Hepatocyte (in vitro differentiated cells): ENCODE results near the gene RBM19. TPM values are rescaled to one million over a fixed set of nuclear protein-coding genes. Genes with fewer than 3 reads are reported as not detected.

Experiments
- DNase-seq: peaks from one replicate; pipeline ENCODE4 v3.0.0-alpha.2; 2016; ENCODE audit warnings: low spot score
- H2AFZ ChIP-seq: fragments of 200-600 bp; sonication (generic); 2 replicates; pipeline ENCODE4 v1.6.0; 2016; ENCODE audit warnings: antibody characterized with exemption, mild to moderate bottlenecking
- H3K27ac ChIP-seq: fragments of 200-600 bp; sonication (generic); 2 replicates; pipeline ENCODE4 v1.5.1; 2016; ENCODE audit warnings: mild to moderate bottlenecking
- H3K27me3 ChIP-seq: fragments of 200-600 bp; sonication (generic); 2 replicates; pipeline ENCODE4 v1.6.1; 2016
- H3K36me3 ChIP-seq: fragments of 200-600 bp; sonication (generic); replicated peaks from 2 replicates; pipeline ENCODE4 v1.5.1; 2016; ENCODE audit warnings: low read depth; ENCODE audit not compliant: insufficient read depth
- H3K4me1 ChIP-seq: fragments of 200-600 bp; sonication (generic); 2 replicates; pipeline ENCODE4 v1.5.1; 2016; ENCODE audit warnings: mild to moderate bottlenecking, moderate library complexity; ENCODE audit not compliant: insufficient read depth
- H3K4me2 ChIP-seq: fragments of 200-600 bp; sonication (generic); 2 replicates; pipeline ENCODE4 v1.6.0; 2016
- H3K4me3 ChIP-seq: fragments of 200-600 bp; sonication (generic); 2 replicates; pipeline ENCODE4 v1.5.1; 2016; ENCODE audit warnings: mild to moderate bottlenecking
- H3K79me2 ChIP-seq: fragments of 200-600 bp; sonication (generic); 2 replicates; pipeline ENCODE4 v1.6.0; 2017; ENCODE audit warnings: mild to moderate bottlenecking
- H3K9me2 ChIP-seq: fragments of 200-600 bp; sonication (generic); replicated peaks from 2 replicates; pipeline ENCODE4 v1.6.0; 2017; ENCODE audit warnings: mild to moderate bottlenecking; ENCODE audit not compliant: insufficient read depth
- H3K9me3 ChIP-seq: fragments of 200-600 bp; sonication (generic); 2 replicates; pipeline ENCODE4 v1.5.1; 2016; ENCODE audit warnings: low read depth, mild to moderate bottlenecking
- H4K20me1 ChIP-seq: fragments of 200-600 bp; sonication (generic); 2 replicates; pipeline ENCODE4 v1.6.0; 2016; ENCODE audit warnings: mild to moderate bottlenecking; ENCODE audit not compliant: insufficient read depth, poor library complexity, severe bottlenecking
- EZH2 ChIP-seq: fragments of 200-600 bp; sonication (generic); IDR thresholded peaks from 2 replicates; pipeline ENCODE4 v1.6.1; 2016; ENCODE audit warnings: antibody characterized with exemption, mild to moderate bottlenecking, borderline replicate concordance
- EZH2phosphoT487 ChIP-seq: fragments of 200-600 bp; sonication (generic); IDR thresholded peaks from one replicate; pipeline ENCODE4 v1.6.1; 2018; ENCODE audit warnings: antibody characterized with exemption, mild to moderate bottlenecking, low read depth, moderate library complexity; ENCODE audit not compliant: unreplicated experiment, severe bottlenecking
- WGBS: methylation state at CpG from one replicate; pipeline ENCODE4 v1.1.6; 2016; ENCODE audit warnings: low lambda C conversion rate; ENCODE audit errors: missing lambda C conversion rate; 5-methylcytosine and 5-hydroxymethylcytosine counted together
- polyA plus RNA-seq: library from polyadenylated mRNA; unstranded; fragments of >200 nt; fragmentation: Nextera tagmentation; extraction: Ambion mirVana; gene quantifications from 2 replicates; pipeline ENCODE4 v1.2.1, GENCODE V29; 2016
- total RNA-seq: library from RNA; depleted of rRNA; stranded (reverse); fragments of >200 nt; gene quantifications from 2 replicates; pipeline ENCODE4 v1.2.3, GENCODE V29; 2014
- TF ChIP-seq, protein P1 (sequence below): fragments of 200-600 bp; sonication (generic); IDR thresholded peaks from 2 replicates; pipeline ENCODE4 v1.5.1; 2016; ENCODE audit warnings: antibody characterized with exemption, mild to moderate bottlenecking; ENCODE audit not compliant: poor library complexity

Gene RBM19
- total and polyA plus RNA-seq, 2 experiments from 2014 or later = 14.5 to 16.8 TPM

DNA sequence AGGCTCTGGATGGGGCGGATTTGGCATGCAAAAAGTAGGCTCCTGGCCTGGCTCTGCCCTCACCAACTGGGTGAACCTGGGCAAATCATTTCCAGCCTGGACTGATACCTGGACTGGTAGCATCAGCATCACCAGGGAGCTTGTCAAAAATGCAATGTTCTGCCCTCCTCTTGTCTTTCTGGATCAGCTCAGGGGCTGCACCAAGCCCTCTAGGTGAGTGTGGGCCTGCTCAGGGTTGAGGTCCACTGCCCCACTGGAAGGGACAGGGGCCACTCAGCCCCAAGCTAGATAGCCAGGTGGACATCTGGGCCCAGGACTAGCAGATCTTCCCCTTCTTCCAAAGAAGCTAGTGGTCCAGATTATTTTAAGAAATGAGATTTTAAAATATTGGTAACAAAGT, 99.6 kb downstream of the RBM19 start:
- WGBS = 93% methylated on average over 1 of the region's 1 CpG
- Histone ChIP-seq H3K4me1 (no peaks in the 10 kb centered on the region), H3K27me3 (no peaks in the 10 kb centered on the region), H3K9me3 (no peaks in the 10 kb centered on the region), H3K4me2 (no peak overlapping the region), H3K36me3 (no peaks in the 10 kb centered on the region), H4K20me1 (no peaks in the 10 kb centered on the region), H2AFZ (no peak overlapping the region), H3K27ac (no peak overlapping the region), H3K9me2 (no peaks in the 10 kb centered on the region), H3K4me3 (no peak overlapping the region), H3K79me2 (no peaks in the 10 kb centered on the region)
- no peak for DNase-seq
- TF ChIP-seq EZH2 = no peak
- TF ChIP-seq, protein P1, sequence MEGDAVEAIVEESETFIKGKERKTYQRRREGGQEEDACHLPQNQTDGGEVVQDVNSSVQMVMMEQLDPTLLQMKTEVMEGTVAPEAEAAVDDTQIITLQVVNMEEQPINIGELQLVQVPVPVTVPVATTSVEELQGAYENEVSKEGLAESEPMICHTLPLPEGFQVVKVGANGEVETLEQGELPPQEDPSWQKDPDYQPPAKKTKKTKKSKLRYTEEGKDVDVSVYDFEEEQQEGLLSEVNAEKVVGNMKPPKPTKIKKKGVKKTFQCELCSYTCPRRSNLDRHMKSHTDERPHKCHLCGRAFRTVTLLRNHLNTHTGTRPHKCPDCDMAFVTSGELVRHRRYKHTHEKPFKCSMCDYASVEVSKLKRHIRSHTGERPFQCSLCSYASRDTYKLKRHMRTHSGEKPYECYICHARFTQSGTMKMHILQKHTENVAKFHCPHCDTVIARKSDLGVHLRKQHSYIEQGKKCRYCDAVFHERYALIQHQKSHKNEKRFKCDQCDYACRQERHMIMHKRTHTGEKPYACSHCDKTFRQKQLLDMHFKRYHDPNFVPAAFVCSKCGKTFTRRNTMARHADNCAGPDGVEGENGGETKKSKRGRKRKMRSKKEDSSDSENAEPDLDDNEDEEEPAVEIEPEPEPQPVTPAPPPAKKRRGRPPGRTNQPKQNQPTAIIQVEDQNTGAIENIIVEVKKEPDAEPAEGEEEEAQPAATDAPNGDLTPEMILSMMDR = no peak
- TF ChIP-seq EZH2phosphoT487 = no peak

DNA sequence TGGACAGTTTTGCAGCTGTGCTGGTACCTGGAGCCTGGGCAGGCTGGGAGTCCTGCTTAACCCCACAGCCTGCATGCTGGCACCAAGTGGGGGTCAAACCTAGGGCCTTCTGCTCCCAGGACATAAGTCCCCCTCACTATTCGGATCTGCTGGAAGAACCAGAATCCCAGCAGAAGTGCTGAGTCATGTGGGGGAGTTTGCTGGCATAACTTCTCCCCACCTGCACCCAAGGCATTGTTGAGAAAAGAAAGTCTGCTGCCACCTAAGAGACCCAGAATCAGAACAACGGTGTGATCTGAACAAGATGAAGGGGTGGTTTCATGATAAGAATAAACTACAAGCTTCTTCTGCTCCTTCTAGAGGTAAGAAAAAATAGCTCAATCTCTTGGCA, 102.7 kb downstream of the RBM19 start:
- no peaks in the 10 kb centered on the region for H3K9me2 ChIP-seq
- no peaks in the 10 kb centered on the region for H3K4me1 ChIP-seq
- H2AFZ ChIP-seq = no peak overlapping the region
- H3K9me3 ChIP-seq = no peaks in the 10 kb centered on the region
- WGBS = 60% methylated on average over 2 of the region's 2 CpGs
- no peaks in the 10 kb centered on the region for H3K36me3 ChIP-seq
- DNase-seq = no peak
- no peak overlapping the region for H3K27ac ChIP-seq
- no peaks in the 10 kb centered on the region for H3K27me3 ChIP-seq
- no peak overlapping the region for H3K4me2 ChIP-seq
- no peaks in the 10 kb centered on the region for H4K20me1 ChIP-seq
- TF ChIP-seq EZH2phosphoT487 (no peak), EZH2 (no peak)
- TF ChIP-seq, protein P1 = no peak
- no peak overlapping the region for H3K4me3 ChIP-seq
- H3K79me2 ChIP-seq = no peaks in the 10 kb centered on the region

DNA sequence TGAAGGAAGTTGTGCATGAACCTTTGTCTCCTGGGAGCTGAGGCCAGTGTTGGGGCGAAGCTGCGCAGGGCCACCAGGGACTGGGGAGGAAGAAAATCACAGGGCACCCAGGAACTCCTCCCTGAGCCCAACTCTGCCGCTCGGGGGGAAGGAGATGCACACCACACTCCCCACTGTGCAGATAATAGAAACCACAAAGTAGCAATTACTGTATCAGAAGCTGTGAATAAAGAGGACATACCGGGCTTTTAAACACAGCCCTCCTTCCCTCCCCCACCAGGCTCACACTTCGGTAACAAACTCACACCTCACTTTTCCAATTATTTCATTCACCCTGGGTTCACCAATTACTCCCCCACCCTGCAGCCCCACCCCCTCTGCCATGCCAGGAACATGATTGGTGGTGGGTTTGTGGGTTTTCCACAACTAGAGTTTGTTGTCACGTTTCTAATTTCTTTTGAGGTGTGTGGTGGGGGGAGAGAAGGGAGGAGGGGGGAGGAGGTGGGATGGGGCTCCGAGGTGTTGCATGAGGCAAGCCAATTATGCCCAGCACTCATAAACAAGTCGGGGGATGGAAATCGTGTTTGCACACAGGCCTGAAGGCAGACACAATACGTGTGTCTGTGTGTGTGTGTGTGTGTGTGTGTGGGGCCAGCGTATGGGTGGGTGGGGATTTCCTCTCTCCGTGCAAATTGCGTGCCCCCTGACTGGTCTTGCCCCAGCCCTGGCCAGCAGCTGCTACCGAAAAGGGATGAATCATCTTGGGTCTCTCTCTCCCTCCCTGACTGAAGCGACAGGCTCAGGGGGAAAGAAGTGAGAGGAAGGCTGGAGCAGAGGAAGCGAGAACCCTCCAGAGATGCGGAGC, 103.3 kb downstream of the RBM19 start:
- Histone ChIP-seq H3K27me3 (no peaks in the 10 kb centered on the region), H4K20me1 (no peaks in the 10 kb centered on the region), H3K4me2 (no peak overlapping the region), H3K9me2 (no peaks in the 10 kb centered on the region), H3K27ac (no peak overlapping the region), H3K4me3 (no peak overlapping the region), H3K9me3 (no peaks in the 10 kb centered on the region), H3K36me3 (no peaks in the 10 kb centered on the region), H3K79me2 (no peaks in the 10 kb centered on the region), H3K4me1 (no peaks in the 10 kb centered on the region), H2AFZ (no peak overlapping the region)
- TF ChIP-seq, protein P1 = no peak
- TF ChIP-seq EZH2phosphoT487 = no peak
- no peak for TF ChIP-seq EZH2
- 52% methylated on average over 17 of the region's 18 CpGs for WGBS
- DNase-seq = peak; percentile 35
